Colonic mucosa (tissue), 4 donors: ENCODE data around the gene MMRN2. TPM values are rescaled to one million over a fixed set of nuclear protein-coding genes. Genes with fewer than 3 reads are reported as not detected.
A peak's percentile ranks its signal among the peaks of the same experiment; 100 is the strongest.

Experiments
- DNase-seq: peaks from one replicate; pipeline ENCODE4 v3.0.0-alpha.2; 2020
- H3K27ac ChIP-seq: fragments of 200-600 bp; one replicate; pipeline ENCODE4 v1.8.0; 2021
- H3K27me3 ChIP-seq: fragments of 200-600 bp; one replicate; pipeline ENCODE4 v1.8.0; 2021
- H3K36me3 ChIP-seq: fragments of 200-600 bp; one replicate; pipeline ENCODE4 v1.8.0; 2021
- H3K4me1 ChIP-seq: fragments of 200-600 bp; one replicate; pipeline ENCODE4 v1.8.0; 2021; ENCODE audit warnings: mild to moderate bottlenecking
- H3K4me3 ChIP-seq: fragments of 200-600 bp; one replicate; pipeline ENCODE4 v1.8.0; 2021
- H3K9ac ChIP-seq, 2 donors: one replicate each; pipeline ENCODE4 v1.7.0; 2013; ENCODE audit warnings: control low read depth in 2 of 2, low read depth in 2 of 2, low read length in 2 of 2
- H3K9me3 ChIP-seq: fragments of 200-600 bp; one replicate; pipeline ENCODE4 v1.8.0; 2021
- CTCF ChIP-seq: fragments of 200-600 bp; IDR thresholded peaks from one replicate; pipeline ENCODE4 v1.8.0; 2022; ENCODE audit warnings: antibody characterized with exemption, mild to moderate bottlenecking
- intact Hi-C: fragments of 100-400 bp; cut with DNase I; formaldehyde crosslinking; loops from one replicate; pipeline ENCODE4 v1.14.1; 2022
- total RNA-seq, 2 donors: library from RNA; stranded (reverse); fragmentation: NEBNext Ultra II Directional in 1 of 2; extraction: Animal tissue kit (Norgen Biotek cat#: 25700) in 1 of 2; gene quantifications; one replicate each; pipeline ENCODE4 v1.2.1, GENCODE V29; 2021
- donor health status: healthy.
- donor health status: DM: no; HTN: no; CAD: no.
- donor health status: DM: no; HTN: no; CAD: no.

Gene MMRN2
- total RNA-seq, 2 donors from 2014 or later: 3.4 to 7.4 TPM

DNA sequence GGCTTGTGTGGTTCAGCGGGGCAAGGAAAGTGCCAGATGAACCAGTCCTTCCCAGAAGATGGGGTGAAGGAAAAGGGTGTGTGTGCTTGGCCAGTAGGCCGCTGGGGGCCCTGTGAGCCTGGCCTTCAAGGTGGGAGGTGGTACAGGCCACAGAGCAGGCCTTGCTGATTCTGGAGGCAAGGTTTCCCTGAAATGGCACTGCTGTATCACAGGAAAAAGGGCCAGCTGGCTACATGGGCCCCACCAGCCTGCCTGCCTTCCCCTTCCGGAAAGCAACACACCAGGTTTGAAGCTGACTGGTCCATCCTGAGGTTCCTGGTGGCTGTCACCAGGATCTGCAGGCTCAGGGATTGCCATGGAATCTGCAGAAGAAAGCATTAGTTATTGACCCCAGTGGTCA is 12.5 kb downstream of the MMRN2 start:
- Histone ChIP-seq H3K36me3 (no peaks in the 10 kb centered on the region), H3K27me3 (no peaks in the 10 kb centered on the region), H3K27ac (no peak overlapping the region), H3K9ac (no peak overlapping the region), H3K4me1 (no peaks in the 10 kb centered on the region), H3K9me3 (no peaks in the 10 kb centered on the region), H3K4me3 (no peak overlapping the region)
- DNase-seq: peak; percentile 12
- no peak for TF ChIP-seq CTCF
- intact Hi-C loops: no loop called here

- Histone ChIP-seq H3K27me3 (no peaks in the 10 kb centered on the region), H3K36me3 (no peaks in the 10 kb centered on the region), H3K9ac (no peak overlapping the region), H3K9me3 (no peaks in the 10 kb centered on the region), H3K4me3 (no peak overlapping the region), H3K4me1 (no peaks in the 10 kb centered on the region), H3K27ac (no peak overlapping the region)
- no peak for DNase-seq
- intact Hi-C loops: no loop called here
- TF ChIP-seq CTCF: no peak
These were observed 12.9 kb downstream of the MMRN2 start for GRCh38 chr10:86944471-86944870.

- TF ChIP-seq CTCF: no peak
- H3K9ac ChIP-seq: no peak overlapping the region
- no peaks in the 10 kb centered on the region for H3K27me3 ChIP-seq
- H3K4me3 ChIP-seq: no peak overlapping the region
- H3K4me1 ChIP-seq: no peaks in the 10 kb centered on the region
- H3K9me3 ChIP-seq: no peaks in the 10 kb centered on the region
- no peaks in the 10 kb centered on the region for H3K36me3 ChIP-seq
- no peak overlapping the region for H3K27ac ChIP-seq
- intact Hi-C loops: no loop called here
- DNase-seq: peak; percentile 12
These were observed 13.4 kb downstream of the MMRN2 start for GRCh38 chr10:86944031-86944419.

- Histone ChIP-seq H3K27me3 (no peaks in the 10 kb centered on the region), H3K4me1 (no peaks in the 10 kb centered on the region), H3K9ac (no peak overlapping the region), H3K36me3 (no peaks in the 10 kb centered on the region), H3K9me3 (no peaks in the 10 kb centered on the region), H3K27ac (no peak overlapping the region), H3K4me3 (no peak overlapping the region)
- intact Hi-C loops: no loop called here
- TF ChIP-seq CTCF: no peak
- DNase-seq: peak; percentile 16
These were observed 13.9 kb downstream of the MMRN2 start for GRCh38 chr10:86943316-86944030.

DNA sequence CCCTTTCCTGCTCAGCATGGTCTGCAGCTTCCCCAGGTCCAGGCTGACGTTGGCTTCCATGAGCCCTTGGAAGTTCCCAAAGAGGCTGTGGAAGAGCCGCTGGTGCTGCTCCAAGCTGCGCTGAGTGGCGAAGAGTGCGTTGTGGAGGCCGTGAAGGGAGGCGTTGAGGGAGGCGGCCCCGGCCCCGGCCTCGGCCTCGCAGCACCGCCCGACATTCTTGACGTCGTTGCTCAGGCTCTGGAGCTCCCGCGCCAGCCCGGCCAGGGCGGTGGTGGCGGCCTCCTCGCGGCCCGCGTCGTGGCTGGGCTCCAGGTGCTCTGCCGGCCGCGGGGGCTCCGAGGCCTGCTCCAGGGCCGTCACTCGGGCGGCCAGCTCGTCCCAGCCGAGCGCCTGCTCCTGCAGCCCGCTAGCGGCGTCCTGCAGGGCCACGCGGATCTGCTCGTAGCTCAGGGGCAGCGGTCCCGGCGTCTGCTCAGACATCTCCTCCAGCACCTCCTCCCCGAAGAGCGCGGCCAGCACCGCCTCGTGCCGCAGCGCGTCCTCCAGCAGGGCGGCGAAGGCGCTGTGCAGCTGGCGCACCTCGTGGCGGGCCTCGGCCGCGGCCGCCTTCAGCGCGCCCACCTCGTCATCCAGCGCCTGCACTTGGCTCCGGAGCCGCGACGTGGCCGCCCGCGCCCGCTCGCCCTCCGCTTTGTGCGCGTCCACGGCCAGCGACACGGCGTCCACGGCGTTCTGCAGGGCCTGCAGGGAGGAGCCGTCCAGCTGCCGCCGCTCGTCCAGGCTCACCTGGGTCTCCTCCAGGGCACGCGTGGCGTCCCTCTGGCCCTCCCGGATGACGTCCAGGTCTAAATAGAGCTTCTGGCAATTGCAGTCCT is 14.7 kb downstream of the MMRN2 start:
- TF ChIP-seq CTCF: no peak
- Histone ChIP-seq H3K36me3 (no peaks in the 10 kb centered on the region), H3K4me1 (no peaks in the 10 kb centered on the region), H3K4me3 (peak overlapping the region; percentile 13), H3K9me3 (no peaks in the 10 kb centered on the region), H3K27me3 (no peaks in the 10 kb centered on the region), H3K9ac (peak overlapping the region; percentile 12 to 41), H3K27ac (no peak overlapping the region)
- peak; percentile 17 for DNase-seq
- intact Hi-C loops: no loop called here
